PC-9 (cell line): Measurements from ENCODE around the gene NDUFB8. TPM values are rescaled to one million over a fixed set of nuclear protein-coding genes. Genes with fewer than 3 reads are reported as not detected.

ENCODE experiments used
- BruUV-seq: library from RNA; stranded (reverse); fragments of 400-500 nt; replicated peaks from 2 replicates; lab custom pipeline; 2021; lab: Mats Ljungman, UMichigan
- CTCF ChIA-PET: fragments of 300-600 bp; sonication (Branson Sonifier 250); formaldehyde crosslinking; loops from one replicate; lab custom pipeline; 2022; ENCODE audit warnings: antibody characterized with exemption; lab: Charles Lee
- POLR2A ChIA-PET: fragments of 300-600 bp; sonication (Branson Sonifier 250); formaldehyde crosslinking; loops from one replicate; lab custom pipeline; 2022; ENCODE audit warnings: antibody characterized with exemption; ENCODE audit not compliant: unreplicated experiment; lab: Charles Lee
- DNase-seq, 2 experiments: peaks; one replicate each; pipeline versions ENCODE4 v3.0.0 to v3.0.0-alpha.2; 2015 to 2022; ENCODE audit warnings: mixed read lengths in 1 of 2
- H2AFZ ChIP-seq: fragments of 200-600 bp; sonication (generic); 2 replicates; pipeline ENCODE4 v1.8.1; 2017; ENCODE audit warnings: antibody characterized with exemption
- H3F3A ChIP-seq: fragments of 200-600 bp; sonication (generic); 2 replicates; pipeline ENCODE4 v1.8.1; 2017; ENCODE audit warnings: antibody characterized with exemption, mild to moderate bottlenecking, low read depth; ENCODE audit not compliant: insufficient read depth
- H3K27ac ChIP-seq: fragments of 200-600 bp; sonication (generic); 2 replicates; pipeline ENCODE4 v1.6.1; 2016; ENCODE audit warnings: mixed run types
- H3K27me3 ChIP-seq: fragments of 200-600 bp; sonication (generic); 2 replicates; pipeline ENCODE4 v1.6.1; 2016; ENCODE audit warnings: low read depth, mixed run types; ENCODE audit not compliant: insufficient read depth
- H3K36me3 ChIP-seq: fragments of 200-600 bp; sonication (generic); 2 replicates; pipeline ENCODE4 v1.6.1; 2016; ENCODE audit warnings: low read depth, mixed run types
- H3K4me1 ChIP-seq: fragments of 200-600 bp; sonication (generic); replicated peaks from 2 replicates; pipeline ENCODE4 v1.6.1; 2016; ENCODE audit warnings: mixed run types; ENCODE audit not compliant: insufficient read depth
- H3K4me2 ChIP-seq: fragments of 200-600 bp; sonication (generic); 2 replicates; pipeline ENCODE4 v1.6.1; 2017; ENCODE audit warnings: mixed run types
- H3K4me3 ChIP-seq: fragments of 200-600 bp; sonication (generic); 2 replicates; pipeline ENCODE4 v1.6.1; 2016; ENCODE audit warnings: mixed run types
- H3K79me2 ChIP-seq: fragments of 200-600 bp; sonication (generic); 2 replicates; pipeline ENCODE4 v1.6.1; 2017; ENCODE audit warnings: low read depth, mixed run types
- H3K9me2 ChIP-seq: fragments of 200-600 bp; sonication (generic); 2 replicates; pipeline ENCODE4 v1.8.1; 2017; ENCODE audit warnings: mild to moderate bottlenecking; ENCODE audit not compliant: insufficient read depth
- H3K9me3 ChIP-seq: fragments of 200-600 bp; sonication (generic); 2 replicates; pipeline ENCODE4 v1.8.1; 2016; ENCODE audit warnings: low read depth; ENCODE audit not compliant: insufficient read depth
- H4K20me1 ChIP-seq: fragments of 200-600 bp; sonication (generic); 2 replicates; pipeline ENCODE4 v1.8.1; 2017; ENCODE audit not compliant: insufficient read depth
- EZH2 ChIP-seq: fragments of 200-600 bp; sonication (generic); IDR thresholded peaks from 2 replicates; pipeline ENCODE4 v1.8.0; 2017; ENCODE audit warnings: antibody characterized with exemption, low read depth
- intact Hi-C: fragments of 100-400 bp; cut with micrococcal nuclease; formaldehyde crosslinking; loops from one replicate; pipeline ENCODE4 v1.10.0; 2022; ENCODE audit not compliant: unreplicated experiment
- total RNA-seq: library from RNA; stranded (reverse); gene quantifications from 2 replicates; pipeline ENCODE4 v1.2.3, GENCODE V29; 2021
- TF ChIP-seq, protein P1 (sequence below): fragments of 200-600 bp; sonication (generic); conservative IDR thresholded peaks from 2 replicates; pipeline ENCODE4 v1.6.1; 2017; ENCODE audit warnings: mixed run types, antibody characterized with exemption, mild to moderate bottlenecking, moderate library complexity

Gene NDUFB8
- total RNA-seq, 1 experiment from 2014 or later = 86.0 TPM

DNA sequence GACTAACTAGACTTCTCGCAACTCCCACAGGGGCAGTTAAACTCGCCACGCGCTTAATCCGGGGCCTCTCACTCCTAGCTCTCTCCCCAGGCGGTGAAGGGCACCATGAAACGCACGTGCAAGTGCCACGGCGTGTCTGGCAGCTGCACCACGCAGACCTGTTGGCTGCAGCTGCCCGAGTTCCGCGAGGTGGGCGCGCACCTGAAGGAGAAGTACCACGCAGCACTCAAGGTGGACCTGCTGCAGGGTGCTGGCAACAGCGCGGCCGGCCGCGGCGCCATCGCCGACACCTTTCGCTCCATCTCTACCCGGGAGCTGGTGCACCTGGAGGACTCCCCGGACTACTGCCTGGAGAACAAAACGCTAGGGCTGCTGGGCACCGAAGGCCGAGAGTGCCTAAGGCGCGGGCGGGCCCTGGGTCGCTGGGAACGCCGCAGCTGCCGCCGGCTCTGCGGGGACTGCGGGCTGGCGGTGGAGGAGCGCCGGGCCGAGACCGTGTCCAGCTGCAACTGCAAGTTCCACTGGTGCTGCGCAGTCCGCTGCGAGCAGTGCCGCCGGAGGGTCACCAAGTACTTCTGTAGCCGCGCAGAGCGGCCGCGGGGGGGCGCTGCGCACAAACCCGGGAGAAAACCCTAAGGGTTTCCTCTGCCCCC, 47.4 kb downstream of the NDUFB8 start:
- Histone ChIP-seq H3K36me3 (no peaks in the 10 kb centered on the region), H3F3A (no peaks in the 10 kb centered on the region), H3K27me3 (peaks cover 36% of the 10 kb centered on the region; the same call in 1 of the 2 replicates), H2AFZ (peak overlapping the region; percentile 69), H3K27ac (no peak overlapping the region), H3K4me1 (no peaks in the 10 kb centered on the region), H3K4me2 (peak overlapping the region; percentile 82), H3K9me2 (no peaks in the 10 kb centered on the region), H4K20me1 (no peaks in the 10 kb centered on the region), H3K4me3 (peak overlapping the region; percentile 55), H3K79me2 (no peaks in the 10 kb centered on the region), H3K9me3 (no peaks in the 10 kb centered on the region)
- intact Hi-C loops = no loop called here
- TF ChIP-seq EZH2 = no peak
- TF ChIP-seq, protein P1, sequence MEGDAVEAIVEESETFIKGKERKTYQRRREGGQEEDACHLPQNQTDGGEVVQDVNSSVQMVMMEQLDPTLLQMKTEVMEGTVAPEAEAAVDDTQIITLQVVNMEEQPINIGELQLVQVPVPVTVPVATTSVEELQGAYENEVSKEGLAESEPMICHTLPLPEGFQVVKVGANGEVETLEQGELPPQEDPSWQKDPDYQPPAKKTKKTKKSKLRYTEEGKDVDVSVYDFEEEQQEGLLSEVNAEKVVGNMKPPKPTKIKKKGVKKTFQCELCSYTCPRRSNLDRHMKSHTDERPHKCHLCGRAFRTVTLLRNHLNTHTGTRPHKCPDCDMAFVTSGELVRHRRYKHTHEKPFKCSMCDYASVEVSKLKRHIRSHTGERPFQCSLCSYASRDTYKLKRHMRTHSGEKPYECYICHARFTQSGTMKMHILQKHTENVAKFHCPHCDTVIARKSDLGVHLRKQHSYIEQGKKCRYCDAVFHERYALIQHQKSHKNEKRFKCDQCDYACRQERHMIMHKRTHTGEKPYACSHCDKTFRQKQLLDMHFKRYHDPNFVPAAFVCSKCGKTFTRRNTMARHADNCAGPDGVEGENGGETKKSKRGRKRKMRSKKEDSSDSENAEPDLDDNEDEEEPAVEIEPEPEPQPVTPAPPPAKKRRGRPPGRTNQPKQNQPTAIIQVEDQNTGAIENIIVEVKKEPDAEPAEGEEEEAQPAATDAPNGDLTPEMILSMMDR = peak; percentile 72
- CTCF ChIA-PET = interaction anchor here (0.5 to 1.5 kb wide), 5 partner anchors 26 to 374 kb away, joined by 3 to 12 read pairs (median 4); no protein-coding TSS in a partner anchor
- DNase-seq = peak in 1 of 2 experiments; percentile 51
- no TSS peak for BruUV-seq
- POLR2A ChIA-PET = interaction anchor here (0.6 kb wide), 1 partner anchor 516 kb away, joined by 4 read pairs; no protein-coding TSS in a partner anchor

GRCh38 chr10:100481462-100482081, 48.1 kb downstream of the NDUFB8 start:
- ChIA-PET POLR2A (no interaction called here), CTCF (interaction anchor here (0.5 to 1.4 kb wide), 2 partner anchors 27 to 149 kb away, joined by 4 to 12 read pairs; no protein-coding TSS in a partner anchor)
- Histone ChIP-seq H3K9me2 (no peaks in the 10 kb centered on the region), H3K36me3 (no peaks in the 10 kb centered on the region), H3F3A (no peaks in the 10 kb centered on the region), H3K4me3 (peak overlapping the region; percentile 55), H3K27ac (no peak overlapping the region), H3K9me3 (no peaks in the 10 kb centered on the region), H3K79me2 (no peaks in the 10 kb centered on the region), H2AFZ (peak overlapping the region; percentile 69), H3K27me3 (peaks cover 36% of the 10 kb centered on the region; the same call in 1 of the 2 replicates), H3K4me1 (no peaks in the 10 kb centered on the region), H4K20me1 (no peaks in the 10 kb centered on the region), H3K4me2 (peak overlapping the region; percentile 82)
- DNase-seq = peak; percentile 67 to 86
- TF ChIP-seq, protein P1 = no peak
- no peak for TF ChIP-seq EZH2
- intact Hi-C loops = no loop called here
- BruUV-seq = no TSS peak

DNA sequence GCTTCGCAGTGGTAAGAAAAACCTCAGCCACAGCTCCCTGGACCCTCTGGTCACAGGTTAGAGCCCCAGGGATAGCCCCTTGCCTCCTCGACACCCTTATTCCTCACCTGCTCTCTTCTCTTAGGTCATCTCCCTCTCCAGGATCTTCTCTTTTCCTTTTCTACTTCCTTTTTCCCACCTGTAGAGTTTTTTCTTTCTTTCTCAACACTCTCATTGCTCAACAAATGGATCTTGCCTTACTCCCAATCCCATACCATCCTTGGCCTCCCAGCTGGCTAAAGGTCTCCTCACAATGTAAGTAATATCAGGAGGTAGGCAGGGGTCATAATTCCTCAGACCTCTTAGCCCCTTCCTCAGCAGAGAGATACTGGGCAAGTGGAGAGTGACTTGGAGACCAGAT, 49.7 kb downstream of the NDUFB8 start:
- H3K4me1 ChIP-seq = no peaks in the 10 kb centered on the region
- BruUV-seq = no TSS peak

More for the DNA sequence above, 49.7 kb downstream of the NDUFB8 start:
- intact Hi-C loops = no loop called here
- H3K4me3 ChIP-seq = no peak overlapping the region
- H4K20me1 ChIP-seq = no peaks in the 10 kb centered on the region
- H3K4me2 ChIP-seq = no peak overlapping the region
- no peak overlapping the region for H2AFZ ChIP-seq
- ChIA-PET CTCF (no interaction called here), POLR2A (no interaction called here)
- H3K9me2 ChIP-seq = no peaks in the 10 kb centered on the region
- H3K9me3 ChIP-seq = no peaks in the 10 kb centered on the region
- no peaks in the 10 kb centered on the region for H3F3A ChIP-seq
- H3K79me2 ChIP-seq = no peaks in the 10 kb centered on the region
- peaks cover 36% of the 10 kb centered on the region; the same call in 1 of the 2 replicates for H3K27me3 ChIP-seq
- TF ChIP-seq EZH2 = no peak
- TF ChIP-seq, protein P1 = no peak
- DNase-seq = no peak
- no peaks in the 10 kb centered on the region for H3K36me3 ChIP-seq
- no peak overlapping the region for H3K27ac ChIP-seq
